ENCODE measurements around the gene FAM227A. TPM values are rescaled to one million over a fixed set of nuclear protein-coding genes. Genes with fewer than 3 reads are reported as not detected.

FAM227A gene
- total and polyA plus RNA-seq, 9 donors = 0.72 to 7.4 (median 2.2) TPM

DNA sequence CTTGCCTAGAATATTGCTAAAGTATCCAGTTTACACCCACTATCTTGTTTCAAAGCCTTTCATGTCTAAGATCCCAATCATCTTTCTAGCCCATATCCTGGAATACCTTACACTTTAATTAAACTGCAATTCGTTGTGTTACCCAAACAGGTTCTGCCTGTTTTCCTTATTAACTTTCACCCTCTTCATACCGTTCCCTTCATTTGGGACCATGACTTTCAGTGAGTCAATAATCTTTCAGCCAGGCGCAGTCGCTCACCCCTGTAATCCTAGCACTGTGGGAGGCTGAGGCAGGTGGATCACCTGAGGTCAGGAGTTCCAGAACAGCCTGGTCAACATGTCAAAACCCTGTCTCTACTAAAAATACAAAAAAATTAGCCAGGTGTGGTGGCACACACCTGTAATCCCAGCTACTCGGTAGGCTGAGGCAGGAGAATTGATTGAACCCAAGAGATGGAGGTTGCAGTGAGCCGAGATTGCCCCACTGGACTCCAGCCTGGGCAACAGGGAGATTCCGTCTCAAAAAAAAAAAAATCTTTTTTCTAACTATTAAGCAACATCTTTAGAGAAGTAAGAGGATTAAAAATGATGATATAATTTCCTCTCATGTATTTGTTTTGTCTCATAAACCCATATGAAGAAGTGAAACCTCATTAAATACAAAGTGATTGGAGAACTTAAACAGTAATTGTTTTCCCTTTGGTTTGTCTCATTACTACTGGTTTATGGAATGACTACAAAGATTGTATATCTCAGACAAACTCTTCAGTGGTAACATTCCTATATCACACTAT is 106.9 kb downstream of the FAM227A start:
- H3K27me3 ChIP-seq = no peaks in the 10 kb centered on the region
- no peaks in the 10 kb centered on the region for H3K36me3 ChIP-seq
- H3K4me3 ChIP-seq = no peak overlapping the region
- H3K27ac ChIP-seq = no peak overlapping the region
- no peak for DNase-seq
- no peaks in the 10 kb centered on the region for H3K9me3 ChIP-seq
- intact Hi-C loops (cut with DNase I) = no loop called here
- TF ChIP-seq, protein P1, sequence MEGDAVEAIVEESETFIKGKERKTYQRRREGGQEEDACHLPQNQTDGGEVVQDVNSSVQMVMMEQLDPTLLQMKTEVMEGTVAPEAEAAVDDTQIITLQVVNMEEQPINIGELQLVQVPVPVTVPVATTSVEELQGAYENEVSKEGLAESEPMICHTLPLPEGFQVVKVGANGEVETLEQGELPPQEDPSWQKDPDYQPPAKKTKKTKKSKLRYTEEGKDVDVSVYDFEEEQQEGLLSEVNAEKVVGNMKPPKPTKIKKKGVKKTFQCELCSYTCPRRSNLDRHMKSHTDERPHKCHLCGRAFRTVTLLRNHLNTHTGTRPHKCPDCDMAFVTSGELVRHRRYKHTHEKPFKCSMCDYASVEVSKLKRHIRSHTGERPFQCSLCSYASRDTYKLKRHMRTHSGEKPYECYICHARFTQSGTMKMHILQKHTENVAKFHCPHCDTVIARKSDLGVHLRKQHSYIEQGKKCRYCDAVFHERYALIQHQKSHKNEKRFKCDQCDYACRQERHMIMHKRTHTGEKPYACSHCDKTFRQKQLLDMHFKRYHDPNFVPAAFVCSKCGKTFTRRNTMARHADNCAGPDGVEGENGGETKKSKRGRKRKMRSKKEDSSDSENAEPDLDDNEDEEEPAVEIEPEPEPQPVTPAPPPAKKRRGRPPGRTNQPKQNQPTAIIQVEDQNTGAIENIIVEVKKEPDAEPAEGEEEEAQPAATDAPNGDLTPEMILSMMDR (IDR thresholded peaks at IDR 0.05) = no peak
- no peak for TF ChIP-seq POLR2A (IDR thresholded peaks at IDR 0.05)
- TF ChIP-seq EP300 (IDR thresholded peaks at IDR 0.05) = no peak
- WGBS, 3 donors = 76 to 85% (median 79%) methylated on average over 7 of the region's 7 CpGs
- H3K4me1 ChIP-seq (ENCODE audit: insufficient read depth) = no peaks in the 10 kb centered on the region

DNA sequence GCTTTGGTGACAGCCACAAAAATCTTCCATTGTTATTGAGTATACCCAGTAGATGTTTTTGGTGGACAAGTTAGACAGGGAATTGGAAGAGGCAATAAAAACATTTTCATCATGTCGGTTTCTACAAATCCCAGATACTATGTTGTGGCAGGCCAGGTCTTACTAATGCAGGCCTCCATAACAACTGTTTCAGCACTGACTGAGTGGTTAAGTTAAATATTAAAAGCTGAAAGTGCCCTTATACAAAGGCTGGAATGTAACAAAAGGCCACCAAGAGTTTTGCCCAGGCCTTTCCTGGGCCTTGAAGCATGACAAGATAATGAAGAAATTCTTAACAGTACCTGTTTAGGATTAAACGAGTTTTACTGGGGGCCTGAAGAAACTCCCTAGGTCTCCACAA is 115.5 kb downstream of the FAM227A start:
- intact Hi-C loops (cut with DNase I) = no loop called here
- no peaks in the 10 kb centered on the region for H3K36me3 ChIP-seq
- 80 to 85% (median 81%) methylated on average over 2 of the region's 2 CpGs for WGBS, 3 donors

DNA sequence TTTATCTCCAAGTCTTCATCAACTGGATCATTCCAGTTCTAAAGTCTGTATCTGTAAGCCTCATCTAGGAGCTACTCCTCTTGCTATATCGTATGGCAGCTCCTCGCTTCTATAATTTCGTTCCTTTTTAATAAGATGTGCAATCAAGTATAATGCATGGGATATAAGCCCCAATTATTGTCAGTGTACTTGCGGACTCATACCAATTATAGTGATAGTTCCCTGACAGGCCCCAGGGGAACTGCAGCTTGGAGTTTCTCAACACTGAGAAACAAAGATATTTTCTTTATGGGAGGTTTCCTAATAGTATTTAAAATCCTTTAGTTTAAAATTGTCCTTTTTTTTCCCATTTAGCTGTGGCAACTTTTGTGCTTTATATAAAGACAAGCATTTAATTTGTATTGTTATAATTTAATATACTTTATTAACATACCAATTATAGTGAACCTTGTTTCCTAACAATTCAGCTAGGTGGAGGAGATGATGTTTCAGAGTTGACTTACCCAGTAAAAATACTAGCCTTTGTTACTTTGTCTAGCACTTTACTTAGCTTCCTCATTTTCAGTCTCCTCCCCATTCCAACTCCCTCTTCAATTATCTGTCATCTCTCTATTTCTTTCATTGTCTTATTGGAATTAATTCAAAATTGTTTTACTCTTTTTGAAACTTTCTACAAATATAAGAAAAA is 124.8 kb downstream of the FAM227A start:
- TF ChIP-seq POLR2A (IDR thresholded peaks at IDR 0.05) = no peak
- TF ChIP-seq, protein P1 (IDR thresholded peaks at IDR 0.05) = no peak
- TF ChIP-seq EP300 (IDR thresholded peaks at IDR 0.05) = no peak
- Histone ChIP-seq H3K9me3 (no peaks in the 10 kb centered on the region), H3K27ac (no peak overlapping the region), H3K36me3 (no peaks in the 10 kb centered on the region), H3K4me1 (ENCODE audit: insufficient read depth) (no peaks in the 10 kb centered on the region), H3K27me3 (no peaks in the 10 kb centered on the region), H3K4me3 (no peak overlapping the region)
- intact Hi-C loops (cut with DNase I) = no loop called here
- no peak for DNase-seq
- 92 to 95% (median 93%) methylated on average over 4 of the region's 4 CpGs for WGBS, 3 donors

More for the DNA sequence above, 115.5 kb downstream of the FAM227A start:
- H3K27ac ChIP-seq = no peak overlapping the region
- no peak for TF ChIP-seq POLR2A (IDR thresholded peaks at IDR 0.05)
- no peak for TF ChIP-seq EP300 (IDR thresholded peaks at IDR 0.05)
- TF ChIP-seq, protein P1 (IDR thresholded peaks at IDR 0.05) = no peak
- H3K9me3 ChIP-seq = no peaks in the 10 kb centered on the region
- no peak for DNase-seq
- H3K4me3 ChIP-seq = no peak overlapping the region
- no peaks in the 10 kb centered on the region for H3K27me3 ChIP-seq
- H3K4me1 ChIP-seq (ENCODE audit: insufficient read depth) = no peaks in the 10 kb centered on the region

Other genes starting within 250 kb of the FAM227A start
- under 1 TPM in 1 of 7 donors, not detected in 6; 0.62 TPM for gene KCNJ4, start 201.2 kb downstream of the FAM227A start, total RNA-seq
- gene KCNJ4, start 201.2 kb downstream of the FAM227A start, polyA plus RNA-seq = under 1 TPM in 1 of 2 donors, not detected in 1; 0.02 TPM
- 1 to 10 TPM in 6 of 7 donors, under 1 TPM in 1; 0.81 to 8.3 (median 2.3) TPM for gene KDELR3, start 188.3 kb downstream of the FAM227A start, total RNA-seq
- gene KDELR3, start 188.3 kb downstream of the FAM227A start, polyA plus RNA-seq = 10 to 100 TPM in 1 of 2 donors, 1 to 10 TPM in 1; 2.4 to 26.9 TPM
- gene DDX17, start 150.1 kb downstream of the FAM227A start, total RNA-seq = 100 to 1,000 TPM; 435 to 602 (median 515) TPM
- 100 to 1,000 TPM; 215 to 412 TPM for gene DDX17, start 150.1 kb downstream of the FAM227A start, polyA plus RNA-seq
- 10 to 100 TPM in 1 of 7 donors, 1 to 10 TPM in 5, under 1 TPM in 1; 0.95 to 12.2 (median 2.1) TPM for gene DMC1, start 86.2 kb downstream of the FAM227A start, total RNA-seq
- 1 to 10 TPM in 1 of 2 donors, under 1 TPM in 1; 0.82 to 2.1 TPM for gene DMC1, start 86.2 kb downstream of the FAM227A start, polyA plus RNA-seq
- 10 to 100 TPM; 15.5 to 45.2 (median 35.0) TPM for gene CBY1, start 246 bp upstream of the FAM227A start, total RNA-seq
- 10 to 100 TPM; 54.0 to 84.0 TPM for gene CBY1, start 246 bp upstream of the FAM227A start, polyA plus RNA-seq
- gene TOMM22, start 25.6 kb upstream of the FAM227A start, total RNA-seq = 10 to 100 TPM; 30.0 to 68.3 (median 57.7) TPM
- gene TOMM22, start 25.6 kb upstream of the FAM227A start, polyA plus RNA-seq = 10 to 100 TPM; 30.6 to 96.3 TPM
- 100 to 1,000 TPM in 1 of 7 donors, 10 to 100 TPM in 6; 43.1 to 138 (median 48.7) TPM for gene JOSD1, start 44.6 kb upstream of the FAM227A start, total RNA-seq
- gene JOSD1, start 44.6 kb upstream of the FAM227A start, polyA plus RNA-seq = 10 to 100 TPM; 33.6 to 55.2 TPM
- gene GTPBP1, start 49.6 kb upstream of the FAM227A start, total RNA-seq = 10 to 100 TPM; 40.5 to 71.3 (median 62.3) TPM
- gene GTPBP1, start 49.6 kb upstream of the FAM227A start, polyA plus RNA-seq = 10 to 100 TPM; 16.9 to 29.8 TPM
- gene SUN2, start 99.6 kb upstream of the FAM227A start, total RNA-seq = 100 to 1,000 TPM; 152 to 311 (median 205) TPM
- gene SUN2, start 99.6 kb upstream of the FAM227A start, polyA plus RNA-seq = 100 to 1,000 TPM in 1 of 2 donors, 10 to 100 TPM in 1; 21.2 to 156 TPM
- gene DNAL4, start 137.8 kb upstream of the FAM227A start, total RNA-seq = 10 to 100 TPM; 12.1 to 26.4 (median 16.3) TPM
- 10 to 100 TPM; 12.2 to 23.5 TPM for gene DNAL4, start 137.8 kb upstream of the FAM227A start, polyA plus RNA-seq
- gene NPTXR, start 187.6 kb upstream of the FAM227A start, total RNA-seq = 10 to 100 TPM in 5 of 7 donors, 1 to 10 TPM in 2; 5.2 to 23.1 (median 15.4) TPM
- 1 to 10 TPM; 5.3 to 6.3 TPM for gene NPTXR, start 187.6 kb upstream of the FAM227A start, polyA plus RNA-seq
- 100 to 1,000 TPM in 5 of 7 donors, 10 to 100 TPM in 2; 32.7 to 175 (median 120) TPM for gene CBX6, start 215.8 kb upstream of the FAM227A start, total RNA-seq
- 10 to 100 TPM; 22.6 to 26.4 TPM for gene CBX6, start 215.8 kb upstream of the FAM227A start, polyA plus RNA-seq

Data from ovary (tissue), 9 donors.